ENCODE results near the gene COG6.

COG6 gene

GRCh38 chr13:39688699-39689405 lies 33.4 kb downstream of the COG6 start:
- no peak for TF ChIP-seq CTCF (conservative IDR thresholded peaks at IDR 0.05; ENCODE audit: low read length)
- DNase-seq (ENCODE audit: low read depth): peak; percentile 12

GRCh38 chr13:39692660-39693438 lies 37.4 kb downstream of the COG6 start:
- TF ChIP-seq CTCF (conservative IDR thresholded peaks at IDR 0.05; ENCODE audit: low read length): no peak
- DNase-seq (ENCODE audit: low read depth): peak; percentile 27

More at GRCh38 chr13:39688699-39689405, 33.4 kb downstream of the COG6 start:
- no peak overlapping the region for H3K4me3 ChIP-seq (ENCODE audit: low read length)

DNA sequence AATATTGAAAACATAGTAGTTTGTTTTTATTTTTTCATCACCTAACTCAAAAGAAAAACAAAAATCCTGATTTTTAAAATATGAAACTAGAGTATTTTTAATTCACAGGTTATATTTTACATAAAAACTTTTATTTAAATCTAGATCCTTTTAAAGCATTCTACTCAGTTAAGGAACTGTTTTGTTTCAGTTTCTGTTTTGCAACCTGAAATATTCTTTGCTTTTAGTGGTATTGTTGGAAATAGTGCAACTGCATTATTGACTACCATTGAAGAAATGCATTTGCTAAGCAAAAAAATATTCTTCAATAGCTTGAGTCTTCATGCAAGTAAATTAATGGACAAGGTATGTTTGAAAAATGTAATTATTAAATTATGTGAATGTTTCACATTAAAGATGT lies 43.8 kb downstream of the COG6 start:
- no peak for TF ChIP-seq CTCF (conservative IDR thresholded peaks at IDR 0.05; ENCODE audit: low read length)
- no peak for DNase-seq (ENCODE audit: low read depth)
- H3K4me3 ChIP-seq (ENCODE audit: low read length): no peak overlapping the region

More at GRCh38 chr13:39692660-39693438, 37.4 kb downstream of the COG6 start:
- no peak overlapping the region for H3K4me3 ChIP-seq (ENCODE audit: low read length)

DNA sequence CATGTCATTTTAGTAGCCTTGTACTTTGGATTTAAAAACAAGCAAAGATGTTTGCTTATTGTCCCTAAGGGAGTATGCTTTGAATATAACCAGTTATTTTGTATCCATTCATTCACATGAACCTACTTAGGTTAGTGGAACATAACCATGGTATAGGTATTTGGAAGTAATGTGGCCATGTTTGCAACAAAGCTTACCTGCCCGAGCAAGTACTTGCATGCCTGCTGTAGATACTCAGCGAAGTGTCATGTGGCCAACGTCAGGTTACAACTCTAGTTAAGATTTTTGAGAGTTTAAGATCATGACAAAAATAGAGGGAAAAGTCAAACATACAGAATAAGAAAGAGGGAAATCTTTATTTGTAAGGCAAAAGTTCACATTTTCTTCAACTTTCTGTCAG lies 57.2 kb downstream of the COG6 start:
- no peak for DNase-seq (ENCODE audit: low read depth)
- H3K4me3 ChIP-seq (ENCODE audit: low read length): no peak overlapping the region
- no peak for TF ChIP-seq CTCF (conservative IDR thresholded peaks at IDR 0.05; ENCODE audit: low read length)

- H3K4me3 ChIP-seq (ENCODE audit: low read length): no peak overlapping the region
- TF ChIP-seq CTCF (conservative IDR thresholded peaks at IDR 0.05; ENCODE audit: low read length): no peak
- DNase-seq (ENCODE audit: low read depth): peak; percentile 34
These were observed 73.7 kb downstream of the COG6 start for GRCh38 chr13:39729156-39729555.

DNA sequence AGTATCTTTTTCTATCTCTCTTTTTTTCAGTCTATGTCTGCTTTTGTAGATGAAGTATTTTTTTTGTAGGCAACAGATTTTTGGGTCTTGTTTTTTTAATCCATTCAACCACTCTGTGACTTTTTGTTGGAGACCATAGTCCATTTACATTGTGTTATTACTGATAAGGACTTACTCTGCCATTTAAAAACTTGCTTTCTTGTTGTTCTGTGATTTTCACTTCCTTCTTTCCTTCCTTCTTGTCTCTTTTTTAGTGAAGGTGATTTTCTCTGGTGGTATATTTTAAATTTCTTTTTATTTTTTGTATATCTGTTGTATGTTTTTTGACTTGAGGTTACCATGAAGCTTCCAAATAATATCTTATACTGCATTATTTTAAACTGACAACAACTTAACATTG lies 79.5 kb downstream of the COG6 start:
- no peak overlapping the region for H3K4me3 ChIP-seq (ENCODE audit: low read length)
- TF ChIP-seq CTCF (conservative IDR thresholded peaks at IDR 0.05; ENCODE audit: low read length): no peak
- no peak for DNase-seq (ENCODE audit: low read depth)

GRCh38 chr13:39737047-39737446 lies 81.6 kb downstream of the COG6 start:
- DNase-seq (ENCODE audit: low read depth): no peak
- H3K4me3 ChIP-seq (ENCODE audit: low read length): no peak overlapping the region
- TF ChIP-seq CTCF (conservative IDR thresholded peaks at IDR 0.05; ENCODE audit: low read length): no peak
